Right lobe of liver (tissue), 4 donors: ENCODE data around the gene CPED1.

Source experiments
- POLR2A ChIP-seq: fragments of 450-650 bp; IDR thresholded peaks from one replicate; pipeline ENCODE4 v1.6.1; 2017; ENCODE audit warnings: antibody characterized with exemption, mild to moderate bottlenecking
- TF ChIP-seq, protein P1 (sequence below), 4 donors: fragments of 200-600 bp in 3 of 4; fragments of 450-650 bp in 1 of 4; IDR thresholded peaks; one replicate each; pipeline versions ENCODE4 v1.5.1 to v1.8.0; 2016 to 2022; ENCODE audit warnings: antibody characterized with exemption in 4 of 4, mild to moderate bottlenecking in 2 of 4
- donor health status: DM: no; HTN: no; CAD: no.
- donor health status: DM: no; HTN: no; CAD: no.
- donor health status: DM: no; HTN: yes; CAD: no.

DNA sequence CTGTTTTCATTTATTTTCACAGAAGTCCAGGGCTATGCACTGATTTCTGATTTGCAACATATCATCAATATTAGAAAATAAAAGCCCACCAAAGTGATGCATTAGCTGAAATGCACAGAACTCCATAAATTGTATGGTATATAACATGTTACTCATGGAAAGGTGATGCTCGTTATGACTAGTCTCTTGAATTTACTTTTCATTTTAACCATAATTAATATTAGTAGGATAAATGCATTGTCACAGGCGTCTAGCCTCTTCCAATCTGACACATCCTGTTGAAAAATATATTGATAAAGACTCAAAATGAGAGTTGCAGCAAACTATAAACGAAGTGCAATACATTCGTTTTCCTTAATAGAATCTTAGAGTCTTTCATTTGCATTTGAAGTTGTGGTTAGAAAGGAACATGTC lies 92.4 kb downstream of the CPED1 start:
- TF ChIP-seq, protein P1, sequence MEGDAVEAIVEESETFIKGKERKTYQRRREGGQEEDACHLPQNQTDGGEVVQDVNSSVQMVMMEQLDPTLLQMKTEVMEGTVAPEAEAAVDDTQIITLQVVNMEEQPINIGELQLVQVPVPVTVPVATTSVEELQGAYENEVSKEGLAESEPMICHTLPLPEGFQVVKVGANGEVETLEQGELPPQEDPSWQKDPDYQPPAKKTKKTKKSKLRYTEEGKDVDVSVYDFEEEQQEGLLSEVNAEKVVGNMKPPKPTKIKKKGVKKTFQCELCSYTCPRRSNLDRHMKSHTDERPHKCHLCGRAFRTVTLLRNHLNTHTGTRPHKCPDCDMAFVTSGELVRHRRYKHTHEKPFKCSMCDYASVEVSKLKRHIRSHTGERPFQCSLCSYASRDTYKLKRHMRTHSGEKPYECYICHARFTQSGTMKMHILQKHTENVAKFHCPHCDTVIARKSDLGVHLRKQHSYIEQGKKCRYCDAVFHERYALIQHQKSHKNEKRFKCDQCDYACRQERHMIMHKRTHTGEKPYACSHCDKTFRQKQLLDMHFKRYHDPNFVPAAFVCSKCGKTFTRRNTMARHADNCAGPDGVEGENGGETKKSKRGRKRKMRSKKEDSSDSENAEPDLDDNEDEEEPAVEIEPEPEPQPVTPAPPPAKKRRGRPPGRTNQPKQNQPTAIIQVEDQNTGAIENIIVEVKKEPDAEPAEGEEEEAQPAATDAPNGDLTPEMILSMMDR (IDR thresholded peaks at IDR 0.05) = no peak
- no peak for TF ChIP-seq POLR2A
